Heart right ventricle (tissue), 16 donors: Measurements from ENCODE around the gene RNF146. TPM values are rescaled to one million over a fixed set of nuclear protein-coding genes. Genes with fewer than 3 reads are reported as not detected.

Experiments
- ATAC-seq, 8 donors: fragments of 200-7000 bp; cut with Tn5 transposase; one replicate each; pipeline ENCODE4 v1.9.1; 2020; ENCODE audit warnings: mild to moderate bottlenecking in 8 of 8, moderate library complexity in 8 of 8, moderate number of reproducible peaks in 1 of 8
- DNase-seq, 2 donors: peaks; one replicate each; pipeline ENCODE4 v3.0.0-alpha.2; 2020
- H3K27ac ChIP-seq, 10 donors: fragments of 200-600 bp; sonication (generic) in 2 of 10; one replicate each; pipeline versions ENCODE4 v1.5.0 to v1.8.0; 2020 to 2022; ENCODE audit warnings: mild to moderate bottlenecking in 3 of 10
- H3K27me3 ChIP-seq, 7 donors: fragments of 200-600 bp; one replicate each; pipeline ENCODE4 v1.8.0; 2021 to 2022; ENCODE audit warnings: mild to moderate bottlenecking in 2 of 7
- H3K36me3 ChIP-seq, 9 donors: fragments of 200-600 bp; sonication (generic) in 1 of 9; one replicate each; pipeline versions ENCODE4 v1.5.0 to v1.8.0; 2020 to 2022; ENCODE audit warnings: mild to moderate bottlenecking in 2 of 9
- H3K4me1 ChIP-seq, 9 donors: fragments of 200-600 bp; sonication (generic) in 1 of 9; one replicate each; pipeline versions ENCODE4 v1.5.0 to v1.8.0; 2020 to 2022; ENCODE audit warnings: mild to moderate bottlenecking in 4 of 9
- H3K4me3 ChIP-seq, 10 donors: fragments of 200-600 bp; sonication (generic) in 2 of 10; one replicate each; pipeline versions ENCODE4 v1.5.0 to v1.8.0; 2020 to 2022; ENCODE audit warnings: mild to moderate bottlenecking in 7 of 10, moderate library complexity in 2 of 10
- H3K9me3 ChIP-seq, 11 donors: fragments of 200-600 bp in 10 of 11; sonication (generic) in 2 of 11; one replicate each; pipeline versions ENCODE4 v1.5.0 to v1.8.0; 2013 to 2022; ENCODE audit warnings: mild to moderate bottlenecking in 2 of 11, control low read depth in 1 of 11, moderate library complexity in 1 of 11
- WGBS, 2 donors: extraction: QIAGEN DNeasy Blood & Tissue Kit; methylation state at CpG; one replicate each; pipeline ENCODE4 v1.1.7; 2013; ENCODE audit warnings: inconsistent platforms in 1 of 2; 5-methylcytosine and 5-hydroxymethylcytosine counted together
- intact Hi-C, 10 donors: fragments of 100-400 bp; cut with DNase I; formaldehyde crosslinking; loops; one replicate each; pipeline versions ENCODE4 v1.11.1 to v1.14.2; 2022
- polyA plus RNA-seq, 2 donors: library from polyadenylated mRNA; stranded (reverse); fragments of 200-250 nt; gene quantifications; one replicate each; pipeline ENCODE4 v1.2.3, GENCODE V29; 2013
- total RNA-seq, 10 donors: library from RNA; stranded (reverse); fragmentation: NEBNext Ultra II Directional in 3 of 10; extraction: Animal tissue kit (Norgen Biotek cat#: 25700) in 3 of 10; gene quantifications; one replicate each; pipeline versions ENCODE4 v1.2.1 to v1.2.4, GENCODE V29; 2021 to 2023
- TF ChIP-seq, protein P1 (sequence below), 9 donors: fragments of 200-600 bp; sonication (generic) in 2 of 9; IDR thresholded peaks; one replicate each; pipeline versions ENCODE4 v1.5.0 to v1.8.0; 2021 to 2022; ENCODE audit warnings: antibody characterized with exemption in 9 of 9, mild to moderate bottlenecking in 5 of 9, moderate library complexity in 1 of 9
- donor health status: Arrhythmogenic right ventricular cardiomyopathy.
- donor health status: ischemic (EF 13 %, LVEDD 7.1; RV severe dilation, severe dysfunction).
- donor health status: healthy with polysubstance abuse.
- donor health status: DM: no; HTN: yes; CAD: no.
- donor health status: DM: no; HTN: no; CAD: no.
- donor health status: ischemic (EF 25% LVEDD 6.9; RV normal size, moderate dysfunction).
- donor health status: ischemic (EF 25% LVEDD 5.7; RV mildly dilated, moderate dysfunction).
- donor health status: healthy.
- donor health status: DM: yes; HTN: yes; CAD: no.
- donor health status: Ischemic cardiomyopathy.
- donor health status: ischemic (EF 35%, LVEDD 5.7; RV mildly dilated, moderate dysfunction).
- donor health status: nonischemic (EF 11% LVEDD 7.7; RV severe dilation, severe dysfunction).
- donor health status: DM: yes; HTN: yes; CAD: no.
- donor health status: PGD.
- donor health status: ischemic (EF 29% LVEDD 5.4; RV normal size, mild dysfunction).
- donor health status: nonischemic (EF 23%, LVEDD 6.1; RV moderate dilation, normal function).

RNF146 gene
- total and polyA plus RNA-seq, 12 donors, result 18.0 to 106 (median 52.6) TPM

DNA sequence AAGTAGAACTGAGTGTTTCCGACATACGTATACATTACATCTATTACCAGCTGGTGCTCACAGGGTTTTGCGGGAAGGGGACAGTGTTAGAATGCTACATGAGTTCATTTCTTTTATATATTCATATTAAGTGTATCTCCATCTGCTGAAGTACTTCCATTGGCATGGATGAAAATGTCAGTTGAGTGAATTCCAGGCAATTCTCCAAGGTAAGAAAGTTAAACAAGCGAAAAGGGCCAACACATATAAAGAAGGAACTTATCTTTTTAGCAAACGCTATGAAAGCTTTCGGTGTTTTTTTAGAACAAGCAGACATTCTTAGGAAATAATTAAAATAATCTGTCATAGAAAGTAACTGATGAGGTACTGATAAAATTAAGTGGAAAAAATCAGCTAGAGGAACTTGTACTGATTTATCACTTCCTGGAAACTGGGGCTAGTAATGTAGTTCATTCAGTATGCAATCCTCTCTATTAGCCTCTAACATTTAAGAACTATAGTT, 34.6 kb downstream of the RNF146 start:
- Histone ChIP-seq H3K4me1 (peaks cover 0 to 41% (median 30%) of the 10 kb centered on the region in 9 donors), H3K9me3 (peaks cover 0 to 10% (median 0%) of the 10 kb centered on the region in 11 donors), H3K4me3 (no peak overlapping the region), H3K36me3 (peaks cover 0 to 15% (median 0%) of the 10 kb centered on the region in 9 donors), H3K27ac (no peak overlapping the region), H3K27me3 (no peaks in the 10 kb centered on the region)
- 61 to 68% methylated on average over 6 of the region's 6 CpGs for WGBS, 2 donors
- ATAC-seq, result peak in 1 of 8 donors; percentile 18
- TF ChIP-seq, protein P1, sequence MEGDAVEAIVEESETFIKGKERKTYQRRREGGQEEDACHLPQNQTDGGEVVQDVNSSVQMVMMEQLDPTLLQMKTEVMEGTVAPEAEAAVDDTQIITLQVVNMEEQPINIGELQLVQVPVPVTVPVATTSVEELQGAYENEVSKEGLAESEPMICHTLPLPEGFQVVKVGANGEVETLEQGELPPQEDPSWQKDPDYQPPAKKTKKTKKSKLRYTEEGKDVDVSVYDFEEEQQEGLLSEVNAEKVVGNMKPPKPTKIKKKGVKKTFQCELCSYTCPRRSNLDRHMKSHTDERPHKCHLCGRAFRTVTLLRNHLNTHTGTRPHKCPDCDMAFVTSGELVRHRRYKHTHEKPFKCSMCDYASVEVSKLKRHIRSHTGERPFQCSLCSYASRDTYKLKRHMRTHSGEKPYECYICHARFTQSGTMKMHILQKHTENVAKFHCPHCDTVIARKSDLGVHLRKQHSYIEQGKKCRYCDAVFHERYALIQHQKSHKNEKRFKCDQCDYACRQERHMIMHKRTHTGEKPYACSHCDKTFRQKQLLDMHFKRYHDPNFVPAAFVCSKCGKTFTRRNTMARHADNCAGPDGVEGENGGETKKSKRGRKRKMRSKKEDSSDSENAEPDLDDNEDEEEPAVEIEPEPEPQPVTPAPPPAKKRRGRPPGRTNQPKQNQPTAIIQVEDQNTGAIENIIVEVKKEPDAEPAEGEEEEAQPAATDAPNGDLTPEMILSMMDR (IDR thresholded peaks at IDR 0.05), result no peak
- DNase-seq, result no peak
- intact Hi-C loops, result loop anchor here in 8 of 10 donors (5.0 to 10.0 kb wide), 7 partner anchors 114 to 244 kb away; no protein-coding TSS in a partner anchor

GRCh38 chr6:127302728-127303660, 36.3 kb downstream of the RNF146 start:
- intact Hi-C loops, result loop anchor here in 8 of 10 donors (5.0 to 10.0 kb wide), 7 partner anchors 112 to 242 kb away; no protein-coding TSS in a partner anchor
- Histone ChIP-seq H3K4me3 (no peak overlapping the region), H3K27ac (no peak overlapping the region), H3K27me3 (no peaks in the 10 kb centered on the region), H3K9me3 (peaks cover 0 to 22% (median 3%) of the 10 kb centered on the region in 11 donors), H3K36me3 (peaks cover 0 to 10% (median 0%) of the 10 kb centered on the region in 9 donors), H3K4me1 (peaks cover 0 to 41% (median 30%) of the 10 kb centered on the region in 9 donors)
- DNase-seq (peak in 1 of 2 donors; percentile 14), ATAC-seq (peak in 2 of 8 donors; percentile 39 to 67)
- WGBS, 2 donors, result 50 to 58% methylated on average over 6 of the region's 6 CpGs
- TF ChIP-seq, protein P1 (IDR thresholded peaks at IDR 0.05), result peak; percentile 42 to 80 (median 71)

DNA sequence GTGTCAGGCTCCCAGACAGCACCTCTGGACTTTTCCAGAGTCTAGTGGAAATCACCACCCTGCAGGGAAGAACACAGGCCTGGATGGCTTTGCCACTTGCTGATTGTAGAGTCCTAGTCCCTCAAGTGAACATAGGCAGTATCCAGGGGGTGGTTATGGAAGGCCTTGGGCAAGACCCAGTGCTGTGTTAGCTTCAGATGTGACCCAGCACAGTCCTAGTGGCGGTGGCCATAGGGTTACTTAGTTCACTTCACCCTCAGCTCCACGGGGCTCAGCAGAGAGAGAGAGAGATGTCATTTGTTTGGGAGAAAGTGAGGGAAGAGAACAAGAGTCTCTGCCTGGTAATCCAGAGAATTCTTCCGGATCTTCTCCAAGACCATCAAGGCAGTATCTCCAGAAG, 37.3 kb downstream of the RNF146 start:
- peaks cover 0 to 41% (median 30%) of the 10 kb centered on the region in 9 donors for H3K4me1 ChIP-seq

More for the DNA sequence above, 37.3 kb downstream of the RNF146 start:
- H3K27me3 ChIP-seq, result no peaks in the 10 kb centered on the region
- ATAC-seq (peak in 1 of 8 donors; percentile 24), DNase-seq (no peak)
- intact Hi-C loops, result loop anchor here in 8 of 10 donors (5.0 to 10.0 kb wide), 7 partner anchors 111 to 241 kb away; no protein-coding TSS in a partner anchor
- peaks cover 0 to 31% (median 12%) of the 10 kb centered on the region in 11 donors for H3K9me3 ChIP-seq
- H3K27ac ChIP-seq, result no peak overlapping the region
- H3K4me3 ChIP-seq, result no peak overlapping the region
- peaks cover 0 to 10% (median 0%) of the 10 kb centered on the region in 9 donors for H3K36me3 ChIP-seq
- 95 to 98% methylated on average over 3 of the region's 3 CpGs for WGBS, 2 donors
- TF ChIP-seq, protein P1 (IDR thresholded peaks at IDR 0.05), result no peak
